GM21723 (cell line): Measurements from ENCODE around the gene SH2D7.
A peak's percentile ranks its signal among the peaks of the same experiment; 100 is the strongest.

ENCODE experiments used
- ATAC-seq: cut with Tn5 transposase; IDR thresholded peaks from one replicate; pipeline ENCODE4 v1.9.1; 2021; ENCODE audit warnings: mild to moderate bottlenecking, moderate library complexity; ENCODE audit not compliant: unreplicated experiment

Gene SH2D7

GRCh38 chr15:78076231-78077052 lies 15.9 kb upstream of the SH2D7 start:
- peak; percentile 22 for ATAC-seq

DNA sequence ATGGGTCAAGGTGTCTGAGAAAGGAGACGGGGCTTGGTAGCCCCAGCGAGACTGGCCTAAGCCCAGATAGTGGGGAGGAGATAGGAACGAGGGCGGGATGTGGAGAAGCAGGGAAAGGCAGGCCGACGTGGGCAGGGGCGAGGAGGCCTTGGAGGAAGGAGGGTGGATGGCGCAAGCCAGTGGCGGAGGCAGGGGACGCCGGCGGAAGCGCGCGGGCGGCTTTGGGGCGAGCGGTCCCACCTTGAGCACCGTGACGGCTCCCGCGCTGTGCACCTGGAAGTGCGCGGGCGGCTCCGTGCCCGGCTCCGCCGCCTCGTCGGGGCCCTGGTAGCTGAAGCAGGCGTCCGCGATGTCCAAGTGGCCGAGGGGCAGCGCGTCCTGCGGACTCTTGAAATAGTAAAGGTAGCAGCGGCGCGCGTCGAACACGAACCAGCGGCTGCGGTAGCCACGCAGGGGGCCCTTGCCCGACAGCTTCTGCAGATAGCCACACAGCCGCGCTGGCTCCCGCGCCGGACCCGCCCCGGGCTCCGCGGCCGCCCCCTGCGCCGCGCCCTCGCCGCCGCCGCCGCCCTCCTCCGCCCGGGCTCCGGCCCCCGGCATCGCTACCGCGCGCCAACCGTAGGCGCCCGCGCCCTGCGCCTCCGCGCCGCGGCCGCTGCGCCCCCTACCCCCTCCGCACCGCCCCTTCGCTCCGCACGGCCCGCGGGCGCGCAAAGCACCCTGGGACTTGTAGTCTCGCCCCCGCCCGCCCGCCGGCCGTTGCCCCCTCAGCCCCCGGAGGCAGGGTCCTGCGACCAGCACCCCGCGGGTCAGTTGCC lies 15.1 kb upstream of the SH2D7 start, which contains the start of gene TBC1D2B:
TSS of gene TBC1D2B (minus strand) at position 659 of the 818 bp plus-strand sequence. CDS start at position 600, 59 bp downstream.
- peak; percentile 70 for ATAC-seq

DNA sequence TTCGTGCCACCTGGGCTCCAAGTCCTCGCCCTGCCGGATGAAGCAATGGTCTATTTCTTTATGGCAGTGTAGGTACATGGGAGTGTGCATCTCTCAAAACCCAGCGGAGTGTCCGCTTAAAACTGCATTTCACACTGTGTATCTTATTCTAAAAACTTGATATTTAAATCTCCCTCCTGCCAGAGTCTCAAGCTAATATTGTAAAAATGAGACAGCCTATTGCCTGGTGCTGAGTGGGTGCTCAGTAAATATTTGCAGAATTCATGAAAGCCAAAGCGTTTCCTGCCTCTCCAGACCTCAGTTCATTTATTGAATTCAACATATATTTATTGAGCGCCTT lies 14.5 kb upstream of the SH2D7 start:
- ATAC-seq: no peak

DNA sequence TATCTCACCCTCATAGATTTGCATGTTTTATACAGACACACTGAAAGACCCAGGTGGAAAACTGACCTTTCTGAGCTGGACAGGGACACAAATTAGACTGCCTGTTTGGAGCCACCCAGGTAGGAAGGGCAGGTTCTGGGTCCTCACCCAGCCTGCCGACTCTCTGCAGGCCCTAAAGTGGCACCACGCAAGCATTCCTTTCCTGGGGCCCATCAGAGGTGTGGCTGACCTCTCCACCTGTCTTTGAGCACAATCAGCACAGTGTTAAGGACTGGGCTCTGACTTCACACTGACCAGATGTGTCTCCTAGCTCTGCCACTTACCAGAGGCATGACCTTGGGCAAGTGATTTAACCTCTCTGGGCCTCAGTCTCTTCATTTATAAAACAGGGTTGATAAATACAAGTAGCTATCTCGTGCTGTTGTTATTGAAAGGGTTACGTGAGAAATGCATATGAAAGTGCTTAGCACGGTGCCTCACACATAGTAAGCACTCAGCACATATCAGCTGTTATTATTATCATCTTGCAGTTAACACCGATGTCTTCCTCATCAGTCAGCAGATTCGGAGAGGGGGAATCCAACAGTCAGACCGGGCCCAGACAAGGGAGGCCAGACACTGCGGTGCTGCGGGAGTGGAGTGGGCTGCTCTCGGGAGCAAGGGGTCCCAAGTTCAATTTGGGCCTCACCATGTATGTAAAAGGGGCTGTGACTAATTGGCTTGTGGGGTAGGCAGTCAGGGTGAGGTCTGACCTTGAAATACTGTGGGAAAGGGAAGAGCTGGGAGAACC lies 12.9 kb upstream of the SH2D7 start:
- no peak for ATAC-seq

- ATAC-seq: no peak
Observed at GRCh38 chr15:78080088-78080460, 12.3 kb upstream of the SH2D7 start.

GRCh38 chr15:78082106-78082742 lies 10.1 kb upstream of the SH2D7 start:
- ATAC-seq: no peak

DNA sequence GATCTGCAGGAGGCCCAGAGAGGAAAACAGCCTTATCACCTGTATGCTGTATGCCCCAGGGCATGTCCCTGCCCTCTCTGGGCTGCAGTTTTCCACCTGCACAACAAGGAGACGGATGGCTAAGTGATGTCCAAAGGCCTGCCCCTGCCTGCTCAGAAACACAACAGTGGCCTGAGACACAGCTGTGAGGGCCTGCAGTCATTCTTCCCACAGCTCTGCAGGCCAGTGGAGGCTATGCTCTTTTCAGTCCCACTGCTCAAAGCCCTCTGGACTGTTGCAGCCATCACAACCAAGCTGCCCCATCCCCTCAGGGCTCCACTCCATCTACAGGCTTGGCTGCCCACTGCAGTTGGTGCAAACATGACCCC lies 9.6 kb upstream of the SH2D7 start:
- ATAC-seq: no peak

DNA sequence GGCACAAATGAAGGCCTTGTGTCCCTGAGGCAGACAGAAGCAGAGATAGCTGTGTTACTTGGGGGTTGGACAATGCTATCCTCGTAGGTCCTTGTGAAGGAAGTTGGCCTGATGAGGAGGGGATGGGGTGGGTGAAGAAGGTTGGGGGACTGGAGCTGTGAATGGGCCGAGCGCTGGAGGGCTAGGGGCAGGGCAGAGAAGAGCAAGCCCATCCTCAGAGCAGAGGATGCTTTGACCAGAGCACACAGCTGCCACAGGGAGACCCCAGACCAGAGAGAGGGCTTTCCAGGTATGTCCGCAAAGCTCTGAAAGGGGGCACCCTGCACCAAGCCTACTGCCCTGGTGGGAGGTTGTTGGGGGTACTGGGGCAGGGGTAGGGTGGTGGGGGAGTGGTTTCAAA lies 9.2 kb upstream of the SH2D7 start:
- no peak for ATAC-seq

DNA sequence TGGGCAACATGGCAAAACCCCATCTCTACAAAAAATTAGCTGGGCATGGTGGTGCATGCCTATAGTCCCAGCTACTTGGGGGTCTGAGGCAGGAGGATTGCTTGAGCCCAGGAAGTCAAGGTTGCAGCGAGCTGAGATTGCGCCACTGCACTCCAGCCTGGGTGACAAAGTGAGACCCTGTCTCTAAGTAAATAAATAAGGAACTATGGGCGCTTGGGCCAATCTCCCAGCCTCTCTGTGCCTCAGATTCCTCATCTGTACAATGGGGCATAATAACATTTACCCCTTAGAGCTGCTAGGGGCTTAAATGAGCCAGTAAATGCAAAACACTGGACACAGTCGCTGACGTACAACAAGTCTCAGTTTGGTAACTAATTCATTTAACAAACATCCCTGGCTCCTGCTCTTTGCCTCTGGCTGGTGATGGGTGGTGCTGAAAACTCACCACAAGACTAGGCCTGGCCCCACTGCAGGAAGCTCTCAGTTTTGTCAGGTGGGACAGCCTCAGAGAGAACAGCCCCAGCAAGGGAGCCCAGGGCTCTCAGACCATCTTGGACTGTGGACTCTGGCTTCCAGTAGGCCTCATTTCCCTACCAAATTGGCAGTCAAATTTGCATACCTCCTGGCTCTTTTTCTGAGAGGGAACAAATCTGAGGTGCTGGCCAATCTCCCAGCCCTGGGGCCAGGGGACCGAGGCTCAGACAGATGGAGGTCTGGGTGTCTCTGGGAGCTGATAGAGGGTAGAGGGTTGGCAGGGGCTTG lies 8.5 kb upstream of the SH2D7 start:
- ATAC-seq: no peak

DNA sequence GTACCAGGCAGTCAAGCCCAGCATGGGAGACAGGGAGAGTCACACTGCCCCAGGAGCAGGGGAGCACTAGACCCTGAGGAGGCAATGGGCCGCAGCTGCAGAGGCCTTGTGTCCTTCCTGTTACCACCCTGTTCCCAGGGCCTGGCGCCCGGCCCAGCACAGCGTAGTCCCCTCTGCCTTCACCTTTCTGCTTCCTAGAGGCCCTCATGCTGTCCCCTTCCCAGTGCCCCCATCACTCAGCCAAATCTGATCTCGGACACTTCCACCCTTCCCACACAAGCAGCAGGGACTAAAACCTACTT lies 8.0 kb upstream of the SH2D7 start:
- no peak for ATAC-seq

DNA sequence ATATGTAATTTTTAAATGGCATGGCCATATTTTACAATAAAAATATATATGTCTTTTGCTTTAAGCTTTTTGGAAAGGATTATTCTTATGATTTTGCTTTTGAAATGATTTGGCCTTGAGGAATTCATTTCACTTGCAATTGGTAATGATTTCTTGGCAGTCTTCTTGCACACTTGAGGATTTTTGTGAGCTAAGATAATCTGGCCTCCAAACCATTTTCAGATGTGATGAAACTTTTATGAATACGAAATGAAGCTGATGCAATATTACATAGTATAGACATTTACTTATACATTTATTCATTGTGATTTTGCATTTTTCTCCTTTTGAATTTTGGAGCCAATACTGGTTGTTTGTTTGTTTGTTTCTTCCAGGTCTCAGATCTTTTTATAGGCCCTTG lies 6.4 kb upstream of the SH2D7 start:
- ATAC-seq: no peak

DNA sequence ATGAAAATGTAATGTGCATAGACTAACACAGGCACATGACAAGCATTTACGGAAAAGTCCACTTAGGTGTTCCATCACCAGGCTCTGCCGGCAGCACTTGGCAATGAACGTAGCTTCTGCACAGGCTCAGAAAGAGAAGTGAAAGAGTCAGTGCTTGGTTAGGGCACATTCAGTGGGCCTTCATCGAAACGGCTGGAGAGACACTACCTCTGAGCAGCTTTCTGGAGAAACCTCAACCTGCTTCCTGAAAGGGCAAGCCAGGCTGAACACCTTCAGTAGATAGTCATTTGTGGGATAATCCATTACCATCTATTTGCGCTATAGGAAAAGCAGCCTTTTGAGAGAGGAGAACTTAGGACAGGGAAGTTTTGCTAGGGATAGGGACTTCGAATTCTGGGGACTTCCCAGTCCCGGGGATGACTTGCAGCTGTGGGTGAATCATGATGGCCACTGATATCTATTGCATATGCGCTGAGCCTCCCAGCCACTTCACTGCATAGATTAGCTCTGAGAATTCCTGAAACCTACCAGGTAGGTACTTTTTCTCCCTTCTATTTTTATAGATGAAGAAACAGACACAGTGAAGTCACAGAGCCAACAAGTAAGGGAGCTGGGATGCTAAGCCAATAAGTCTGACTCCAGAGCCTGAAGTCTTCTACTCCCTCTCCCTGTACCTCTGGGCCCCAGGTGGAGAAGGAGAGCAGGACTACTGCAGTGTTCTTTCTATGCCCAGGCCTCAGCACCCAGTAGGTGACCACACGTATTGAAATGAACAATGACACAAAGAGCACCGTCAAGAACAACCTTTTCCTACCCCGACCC lies 4.2 kb upstream of the SH2D7 start:
- ATAC-seq: peak; percentile 72

- no peak for ATAC-seq
Observed at GRCh38 chr15:78088773-78089080, 3.6 kb upstream of the SH2D7 start.

DNA sequence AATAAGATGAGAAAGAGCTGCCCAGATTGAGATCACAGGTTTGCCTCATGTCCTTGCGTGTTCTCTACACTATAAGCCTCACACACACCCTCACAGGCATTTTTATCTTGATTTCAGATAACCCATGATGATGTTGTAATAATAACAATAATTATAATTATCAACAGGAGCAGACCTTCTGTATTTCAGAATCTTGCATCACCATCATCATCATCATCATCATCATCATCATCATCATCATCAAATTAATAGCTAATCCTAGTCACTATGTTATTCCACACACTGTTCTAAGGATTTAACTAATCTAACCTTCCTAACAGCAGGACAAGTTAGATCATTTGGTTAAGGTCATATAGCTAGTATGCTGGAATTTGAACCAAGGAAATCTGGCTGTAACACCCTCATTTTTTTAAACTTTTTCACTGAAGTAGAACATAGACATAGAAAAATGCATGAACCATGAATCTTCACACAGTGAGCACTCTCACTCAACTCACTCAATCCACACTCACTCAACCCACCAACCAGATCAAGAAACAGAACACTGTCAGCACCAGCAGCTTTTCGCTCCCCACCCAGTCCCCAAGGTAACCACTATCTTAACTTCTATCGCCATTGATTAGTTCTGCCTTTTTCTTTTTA lies 1.8 kb upstream of the SH2D7 start:
- no peak for ATAC-seq

DNA sequence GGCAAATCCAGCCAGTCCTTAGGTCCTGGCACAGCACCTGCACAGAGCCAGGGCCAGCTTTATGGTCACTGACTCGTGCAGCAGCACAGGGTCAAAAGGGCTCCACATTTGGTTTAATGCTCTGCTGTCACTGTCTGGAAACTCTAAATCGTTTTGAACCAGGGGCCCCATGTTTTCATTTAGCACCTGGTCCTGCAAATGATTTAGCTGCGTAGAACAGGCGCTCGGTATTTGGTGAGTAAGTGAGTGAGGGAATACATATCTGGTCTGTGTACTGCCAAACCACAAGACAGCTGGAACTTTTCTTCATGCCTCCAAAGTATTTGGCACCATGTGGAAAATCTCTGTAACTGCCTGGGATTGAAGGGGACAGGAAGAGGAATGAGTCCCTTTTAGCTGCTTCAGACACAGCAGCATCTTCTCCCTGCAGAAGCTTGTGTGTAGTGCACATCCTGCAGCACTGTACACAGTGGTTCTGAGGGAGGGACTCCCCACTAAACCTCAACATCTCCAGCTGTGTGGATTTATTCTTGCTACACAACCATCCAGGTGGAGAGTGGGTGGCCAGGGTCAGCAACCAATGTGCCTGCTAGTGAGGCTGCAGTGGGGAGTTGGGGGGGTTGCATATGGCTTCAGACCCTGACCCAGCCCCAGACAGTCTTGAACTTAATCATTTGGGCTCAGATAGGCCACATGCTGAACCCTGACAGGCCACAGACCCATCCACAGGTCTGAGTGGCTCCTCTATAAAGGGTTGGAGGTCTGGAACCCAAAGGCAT lies 1.1 kb downstream of the SH2D7 start:
- ATAC-seq: no peak

- no peak for ATAC-seq
Observed at GRCh38 chr15:78097667-78098066, 5.3 kb downstream of the SH2D7 start.

- ATAC-seq: no peak
Observed at GRCh38 chr15:78098131-78098755, 5.9 kb downstream of the SH2D7 start.

DNA sequence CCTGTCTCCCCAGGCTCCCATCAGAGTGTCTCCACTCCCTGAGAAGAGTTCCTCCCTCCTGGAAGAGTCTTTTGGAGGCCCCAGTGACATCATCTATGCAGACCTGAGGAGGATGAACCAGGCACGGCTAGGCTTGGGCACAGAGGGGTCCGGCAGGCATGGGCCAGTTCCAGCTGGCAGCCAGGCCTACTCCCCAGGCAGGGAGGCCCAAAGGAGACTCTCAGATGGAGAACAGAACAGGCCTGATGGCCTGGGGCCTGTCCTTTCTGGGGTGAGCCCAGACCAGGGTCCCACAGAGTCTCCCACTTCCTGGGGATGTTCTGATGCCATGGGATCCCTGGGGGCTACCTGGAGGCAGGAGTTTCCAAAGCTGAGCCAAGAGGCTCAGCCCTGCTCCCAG lies 8.5 kb downstream of the SH2D7 start:
- no peak for ATAC-seq
